Measurements from ENCODE around the gene SCRT2.

GRCh38 chr20:653590-654416, 21.8 kb downstream of the SCRT2 start:
- no peak; the same call in 1 of the 2 replicates for TF ChIP-seq PREB (CRISPR knock-in tag; IDR thresholded peaks at IDR 0.05; ENCODE audit: borderline replicate concordance)
- no peak for TF ChIP-seq USF1 (CRISPR knock-in tag; IDR thresholded peaks at IDR 0.05)
- no peak for TF ChIP-seq NR2C2 (CRISPR knock-in tag; IDR thresholded peaks at IDR 0.05)
- no peak for TF ChIP-seq ATF2 (CRISPR knock-in tag; IDR thresholded peaks at IDR 0.05; ENCODE audit: borderline replicate concordance, low read depth)
- no peak for TF ChIP-seq KAT7 (CRISPR knock-in tag; IDR thresholded peaks at IDR 0.05; ENCODE audit: borderline replicate concordance)
- TF ChIP-seq JUN (CRISPR knock-in tag; IDR thresholded peaks at IDR 0.05), result no peak
- TF ChIP-seq ZNF121 (CRISPR knock-in tag; IDR thresholded peaks at IDR 0.05), result no peak
- no peak for TF ChIP-seq CTCF (IDR thresholded peaks at IDR 0.05)
- no peak for TF ChIP-seq AFF4 (CRISPR knock-in tag; IDR thresholded peaks at IDR 0.05; ENCODE audit: borderline replicate concordance)
- TF ChIP-seq SMAD3 (CRISPR knock-in tag; IDR thresholded peaks at IDR 0.05; ENCODE audit: borderline replicate concordance), result no peak
- no peak; the same call in 1 of the 2 replicates for TF ChIP-seq HMGXB4 (CRISPR knock-in tag; IDR thresholded peaks at IDR 0.05)
- TF ChIP-seq ZBTB43 (CRISPR knock-in tag; IDR thresholded peaks at IDR 0.05), result no peak
- TF ChIP-seq ATF1 (CRISPR knock-in tag; IDR thresholded peaks at IDR 0.05), result no peak
- TF ChIP-seq CREB1 (CRISPR knock-in tag; IDR thresholded peaks at IDR 0.05), result no peak
